ENCODE data around the gene MAST2.

Gene MAST2

DNA sequence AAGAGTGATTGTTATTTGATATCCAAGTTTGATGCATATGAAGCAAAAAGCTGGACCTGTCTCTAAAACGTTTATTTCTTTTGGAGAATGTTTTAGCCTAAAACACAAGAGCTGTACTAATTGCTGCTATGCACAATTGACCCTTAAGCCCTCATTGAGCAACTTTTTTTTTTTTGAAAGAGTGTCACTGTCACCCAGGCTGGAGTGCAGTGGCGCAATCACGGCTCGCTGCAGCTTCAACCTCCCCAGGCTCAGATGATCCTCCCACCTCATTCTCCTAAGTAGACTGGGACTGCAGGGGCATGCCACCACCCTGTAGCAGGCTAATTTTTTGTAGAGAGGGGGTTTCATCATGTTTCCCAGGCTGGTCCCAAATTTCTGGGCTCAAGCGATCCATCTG is 199.9 kb downstream of the MAST2 start:
- no peak overlapping the region for H2BK5ac ChIP-seq (ENCODE audit: low read length)
- H3K9ac ChIP-seq (ENCODE audit: low read depth, low read length, poor library complexity) = no peak overlapping the region
- no peak overlapping the region for H3K4ac ChIP-seq (ENCODE audit: low read length)
- no peaks in the 10 kb centered on the region for H3K27me3 ChIP-seq (ENCODE audit: control insufficient read depth in 3 of 3, insufficient read depth in 3 of 3, low read depth in 1 of 3, low read length in 3 of 3)
- H3K23ac ChIP-seq (ENCODE audit: low read depth, low read length, poor library complexity) = no peak overlapping the region
- H2AFZ ChIP-seq (ENCODE audit: low read length) = no peak overlapping the region
- no peak overlapping the region for H3K4me2 ChIP-seq (ENCODE audit: insufficient read depth, low read length, poor library complexity, severe bottlenecking)
- H3K4me3 ChIP-seq (ENCODE audit: low read length in 2 of 2) = no peak overlapping the region
- H4K91ac ChIP-seq (ENCODE audit: low read depth, low read length, poor library complexity) = no peak overlapping the region
- no peak overlapping the region for H2BK15ac ChIP-seq (ENCODE audit: low read length)
- WGBS, 2 donors (ENCODE audit: extremely low coverage in 2 of 2, insufficient read length in 2 of 2, insufficient replicate concordance in 1 of 2) = no CpG with 5 or more reads among the region's 5 CpGs
- no peak overlapping the region for H2BK12ac ChIP-seq (ENCODE audit: low read length)
- H3K9me3 ChIP-seq (replicated peaks in 1 of 2; ENCODE audit: control insufficient read depth in 2 of 2, insufficient read depth in 1 of 2, low read depth in 1 of 2, low read length in 2 of 2) = no peaks in the 10 kb centered on the region
- no peak overlapping the region for H3K27ac ChIP-seq (replicated peaks; ENCODE audit: low read length)
- DNase-seq (ENCODE audit: low spot score) = no peak
- no peak overlapping the region for H3K18ac ChIP-seq (ENCODE audit: low read length)
- peaks cover 9 to 81% of the 10 kb centered on the region in 2 donors for H3K36me3 ChIP-seq (replicated peaks in 1 of 2; ENCODE audit: control insufficient read depth in 2 of 2, insufficient read depth in 2 of 2, low read length in 2 of 2)
- H3K4me1 ChIP-seq (ENCODE audit: control insufficient read depth in 2 of 2, insufficient read depth in 1 of 2, low read depth in 1 of 2, low read length in 2 of 2) = peaks cover 0 to 1% of the 10 kb centered on the region in 2 donors
- no peak overlapping the region for H2AK5ac ChIP-seq (ENCODE audit: low read depth, low read length)
- H4K8ac ChIP-seq (ENCODE audit: low read depth, low read length) = no peak overlapping the region
- H3K14ac ChIP-seq (ENCODE audit: low read length) = no peak overlapping the region
- no peaks in the 10 kb centered on the region for H3K79me1 ChIP-seq (ENCODE audit: low read depth, low read length)
- no peak overlapping the region for H2BK120ac ChIP-seq (ENCODE audit: low read depth, low read length)

DNA sequence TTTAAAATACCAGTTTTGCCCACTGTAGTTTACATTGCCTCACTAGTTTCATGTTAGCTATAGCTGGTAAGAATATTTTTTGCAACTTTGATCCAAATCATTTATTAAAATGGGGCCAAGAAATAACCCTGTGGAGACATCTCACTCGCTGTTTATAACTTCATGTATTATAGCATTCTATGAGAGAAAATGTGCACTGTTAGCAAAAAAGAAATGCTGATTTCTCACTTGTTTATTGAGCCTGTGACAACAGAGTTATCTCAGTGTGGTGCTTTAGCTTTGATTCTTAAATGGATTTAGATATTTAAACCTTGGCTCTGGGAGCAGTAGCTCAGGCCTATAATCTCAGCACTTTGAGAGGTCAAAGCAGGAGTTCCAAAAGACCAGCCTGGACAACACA is 201.1 kb downstream of the MAST2 start:
- Histone ChIP-seq H3K18ac (ENCODE audit: low read length) (no peak overlapping the region), H2AFZ (ENCODE audit: low read length) (no peak overlapping the region), H3K4ac (ENCODE audit: low read length) (no peak overlapping the region), H3K27ac (replicated peaks; ENCODE audit: low read length) (no peak overlapping the region), H4K8ac (ENCODE audit: low read depth, low read length) (no peak overlapping the region), H2BK15ac (ENCODE audit: low read length) (no peak overlapping the region), H3K36me3 (replicated peaks in 1 of 2; ENCODE audit: control insufficient read depth in 2 of 2, insufficient read depth in 2 of 2, low read length in 2 of 2) (peaks cover 16 to 84% of the 10 kb centered on the region in 2 donors), H3K4me3 (ENCODE audit: low read length in 2 of 2) (no peak overlapping the region), H3K79me1 (ENCODE audit: low read depth, low read length) (no peaks in the 10 kb centered on the region), H2BK12ac (ENCODE audit: low read length) (no peak overlapping the region), H2AK5ac (ENCODE audit: low read depth, low read length) (no peak overlapping the region), H3K9me3 (replicated peaks in 1 of 2; ENCODE audit: control insufficient read depth in 2 of 2, insufficient read depth in 1 of 2, low read depth in 1 of 2, low read length in 2 of 2) (no peaks in the 10 kb centered on the region), H3K23ac (ENCODE audit: low read depth, low read length, poor library complexity) (no peak overlapping the region), H3K4me1 (ENCODE audit: control insufficient read depth in 2 of 2, insufficient read depth in 1 of 2, low read depth in 1 of 2, low read length in 2 of 2) (peaks cover 0 to 1% of the 10 kb centered on the region in 2 donors), H4K91ac (ENCODE audit: low read depth, low read length, poor library complexity) (no peak overlapping the region), H2BK5ac (ENCODE audit: low read length) (no peak overlapping the region), H2BK120ac (ENCODE audit: low read depth, low read length) (no peak overlapping the region), H3K27me3 (ENCODE audit: control insufficient read depth in 3 of 3, insufficient read depth in 3 of 3, low read depth in 1 of 3, low read length in 3 of 3) (no peaks in the 10 kb centered on the region), H3K4me2 (ENCODE audit: insufficient read depth, low read length, poor library complexity, severe bottlenecking) (no peak overlapping the region), H3K14ac (ENCODE audit: low read length) (no peak overlapping the region), H3K9ac (ENCODE audit: low read depth, low read length, poor library complexity) (no peak overlapping the region)
- DNase-seq (ENCODE audit: low spot score) = no peak
- WGBS, 2 donors (ENCODE audit: extremely low coverage in 2 of 2, insufficient read length in 2 of 2, insufficient replicate concordance in 1 of 2) = no CpG with 5 or more reads among the region's 1 CpG

DNA sequence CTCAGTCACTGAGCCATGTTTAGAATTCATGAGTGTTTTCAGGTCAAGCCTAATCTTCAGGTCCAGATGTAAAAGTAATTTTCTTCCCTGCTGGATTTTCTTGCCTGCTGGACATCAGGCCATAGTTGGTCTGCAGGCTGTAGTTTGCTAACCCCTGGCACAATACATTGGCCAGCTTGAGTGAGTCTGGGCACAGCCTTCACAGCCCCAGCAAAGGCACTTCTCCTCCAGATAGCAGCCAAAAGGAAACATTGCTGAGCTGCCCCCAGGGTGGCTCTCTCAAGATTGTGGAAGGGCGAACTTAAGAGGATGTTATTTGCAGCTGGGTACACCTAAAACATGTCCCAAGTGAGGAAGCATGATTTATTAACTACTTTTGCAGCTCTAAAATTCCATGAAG is 202.2 kb downstream of the MAST2 start:
- Histone ChIP-seq H3K79me1 (ENCODE audit: low read depth, low read length) (no peaks in the 10 kb centered on the region), H2BK5ac (ENCODE audit: low read length) (no peak overlapping the region), H3K23ac (ENCODE audit: low read depth, low read length, poor library complexity) (no peak overlapping the region), H2AK5ac (ENCODE audit: low read depth, low read length) (no peak overlapping the region), H2BK120ac (ENCODE audit: low read depth, low read length) (peak overlapping the region; percentile 22), H2BK15ac (ENCODE audit: low read length) (no peak overlapping the region), H3K36me3 (replicated peaks in 1 of 2; ENCODE audit: control insufficient read depth in 2 of 2, insufficient read depth in 2 of 2, low read length in 2 of 2) (peaks cover 23 to 86% of the 10 kb centered on the region in 2 donors), H2AFZ (ENCODE audit: low read length) (no peak overlapping the region), H3K4me1 (ENCODE audit: control insufficient read depth in 2 of 2, insufficient read depth in 1 of 2, low read depth in 1 of 2, low read length in 2 of 2) (peaks cover 0 to 1% of the 10 kb centered on the region in 2 donors), H3K27ac (replicated peaks; ENCODE audit: low read length) (no peak overlapping the region), H3K4me2 (ENCODE audit: insufficient read depth, low read length, poor library complexity, severe bottlenecking) (no peak overlapping the region), H4K8ac (ENCODE audit: low read depth, low read length) (no peak overlapping the region), H3K14ac (ENCODE audit: low read length) (no peak overlapping the region), H4K91ac (ENCODE audit: low read depth, low read length, poor library complexity) (no peak overlapping the region), H2BK12ac (ENCODE audit: low read length) (no peak overlapping the region), H3K9me3 (replicated peaks in 1 of 2; ENCODE audit: control insufficient read depth in 2 of 2, insufficient read depth in 1 of 2, low read depth in 1 of 2, low read length in 2 of 2) (no peaks in the 10 kb centered on the region), H3K27me3 (ENCODE audit: control insufficient read depth in 3 of 3, insufficient read depth in 3 of 3, low read depth in 1 of 3, low read length in 3 of 3) (no peaks in the 10 kb centered on the region), H3K4me3 (ENCODE audit: low read length in 2 of 2) (no peak overlapping the region), H3K4ac (ENCODE audit: low read length) (no peak overlapping the region), H3K18ac (ENCODE audit: low read length) (peak overlapping the region; percentile 4), H3K9ac (ENCODE audit: low read depth, low read length, poor library complexity) (no peak overlapping the region)
- no peak for DNase-seq (ENCODE audit: low spot score)
- WGBS, 2 donors (ENCODE audit: extremely low coverage in 2 of 2, insufficient read length in 2 of 2, insufficient replicate concordance in 1 of 2) = no CpG with 5 or more reads among the region's 1 CpG

DNA sequence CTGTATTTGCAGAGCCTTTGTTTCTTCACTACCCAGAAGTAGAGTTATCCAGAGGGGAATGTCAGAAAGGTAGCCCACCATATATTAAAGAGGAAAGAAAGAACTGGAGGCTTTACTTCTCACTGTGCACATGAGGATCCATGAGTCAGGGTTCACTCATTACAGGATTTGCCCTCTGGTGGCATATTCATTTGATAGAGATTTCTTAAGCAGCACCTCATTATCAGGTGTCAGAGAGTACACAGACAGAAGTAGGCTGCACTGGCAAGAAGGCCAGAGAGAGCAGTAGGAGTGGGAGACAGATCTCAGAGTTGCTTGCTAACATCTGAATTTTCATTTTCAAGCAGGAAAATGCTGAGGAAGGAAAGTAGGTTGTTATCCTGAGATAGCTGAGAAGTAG is 205.2 kb downstream of the MAST2 start:
- Histone ChIP-seq H3K4ac (ENCODE audit: low read length) (no peak overlapping the region), H3K4me1 (ENCODE audit: control insufficient read depth in 2 of 2, insufficient read depth in 1 of 2, low read depth in 1 of 2, low read length in 2 of 2) (peaks cover 0 to 1% of the 10 kb centered on the region in 2 donors), H3K23ac (ENCODE audit: low read depth, low read length, poor library complexity) (no peak overlapping the region), H3K9me3 (replicated peaks in 1 of 2; ENCODE audit: control insufficient read depth in 2 of 2, insufficient read depth in 1 of 2, low read depth in 1 of 2, low read length in 2 of 2) (no peaks in the 10 kb centered on the region), H3K36me3 (replicated peaks in 1 of 2; ENCODE audit: control insufficient read depth in 2 of 2, insufficient read depth in 2 of 2, low read length in 2 of 2) (peaks cover 28 to 92% of the 10 kb centered on the region in 2 donors), H2BK5ac (ENCODE audit: low read length) (no peak overlapping the region), H2BK120ac (ENCODE audit: low read depth, low read length) (no peak overlapping the region), H4K8ac (ENCODE audit: low read depth, low read length) (no peak overlapping the region), H4K91ac (ENCODE audit: low read depth, low read length, poor library complexity) (no peak overlapping the region), H2BK15ac (ENCODE audit: low read length) (no peak overlapping the region), H2AFZ (ENCODE audit: low read length) (no peak overlapping the region), H3K79me1 (ENCODE audit: low read depth, low read length) (no peaks in the 10 kb centered on the region), H3K27me3 (ENCODE audit: control insufficient read depth in 3 of 3, insufficient read depth in 3 of 3, low read depth in 1 of 3, low read length in 3 of 3) (no peaks in the 10 kb centered on the region), H3K18ac (ENCODE audit: low read length) (no peak overlapping the region), H3K27ac (replicated peaks; ENCODE audit: low read length) (no peak overlapping the region), H3K4me2 (ENCODE audit: insufficient read depth, low read length, poor library complexity, severe bottlenecking) (no peak overlapping the region), H2BK12ac (ENCODE audit: low read length) (no peak overlapping the region), H3K4me3 (ENCODE audit: low read length in 2 of 2) (no peak overlapping the region), H2AK5ac (ENCODE audit: low read depth, low read length) (no peak overlapping the region), H3K14ac (ENCODE audit: low read length) (no peak overlapping the region), H3K9ac (ENCODE audit: low read depth, low read length, poor library complexity) (no peak overlapping the region)
- no peak for DNase-seq (ENCODE audit: low spot score)
